Naive thymus-derived CD8-positive, alpha-beta T cell (primary cell): Measurements from ENCODE around the gene KMT5C. TPM values are rescaled to one million over a fixed set of nuclear protein-coding genes. Genes with fewer than 3 reads are reported as not detected.

Experiments used
- ATAC-seq, 2 donors: fragments of 150-1000 bp; cut with Tn5 transposase in 1 of 2; sonication (Bioruptor Pico), chemical (Tn5 transposase) in 1 of 2; 1 replicate in 1 of 2; 2 replicates in 1 of 2; pipeline ENCODE4 v1.10.0; 2021; ENCODE audit warnings: mild to moderate bottlenecking in 2 of 2, moderate library complexity in 2 of 2
- POLR2A ChIA-PET: fragments of 350-600 bp; sonication (Branson Sonifier 250); formaldehyde crosslinking; loops from one replicate; lab custom pipeline; 2021; ENCODE audit warnings: antibody characterized with exemption; lab: Charles Lee
- DNase-seq, 10 donors: peaks; one replicate each; pipeline versions ENCODE4 v3.0.0 to v3.0.0-alpha.2; 2020 to 2022
- H3K27ac Mint-ChIP-seq, 10 donors: one replicate each; pipeline ENCODE4 v1.8.0; 2020 to 2022; ENCODE audit warnings: mild to moderate bottlenecking in 10 of 10, mixed read lengths in 10 of 10, moderate library complexity in 4 of 10, inconsistent platforms in 1 of 10
- H3K27me3 Mint-ChIP-seq, 5 donors: one replicate each; pipeline ENCODE4 v1.8.0; 2021 to 2022; ENCODE audit warnings: mixed read lengths in 5 of 5
- H3K36me3 Mint-ChIP-seq, 3 donors: one replicate each; pipeline ENCODE4 v1.8.0; 2020 to 2022; ENCODE audit warnings: mixed read lengths in 3 of 3, mild to moderate bottlenecking in 2 of 3, inconsistent platforms in 1 of 3
- H3K4me1 Mint-ChIP-seq, 4 donors: one replicate each; pipeline ENCODE4 v1.8.0; 2021 to 2022; ENCODE audit warnings: mixed read lengths in 4 of 4
- H3K4me3 Mint-ChIP-seq, 10 donors: one replicate each; pipeline ENCODE4 v1.8.0; 2020 to 2022; ENCODE audit warnings: mild to moderate bottlenecking in 10 of 10, mixed read lengths in 10 of 10, moderate library complexity in 6 of 10, inconsistent platforms in 1 of 10
- H3K9me3 Mint-ChIP-seq, 9 donors: one replicate each; pipeline ENCODE4 v1.8.0; 2020 to 2022; ENCODE audit warnings: mixed read lengths in 9 of 9, mild to moderate bottlenecking in 3 of 9, inconsistent platforms in 1 of 9, moderate library complexity in 1 of 9
- polyA plus RNA-seq, 3 donors: library from polyadenylated mRNA; unstranded; fragments of 300-500 nt; fragmentation: Illumina TruSeq; gene quantifications; one replicate each; pipeline ENCODE4 v1.2.3, GENCODE V29; 2021
- total RNA-seq, 8 experiments: library from RNA in 2 of 8; stranded (reverse) in 2 of 8; gene quantifications; one replicate each; pipeline ENCODE4 v1.2.3 and lab custom pipeline; 2021 to 2026

Gene KMT5C
- total and polyA plus RNA-seq, 5 experiments from 2014 or later = 1.7 to 21.8 (median 2.5) TPM

DNA sequence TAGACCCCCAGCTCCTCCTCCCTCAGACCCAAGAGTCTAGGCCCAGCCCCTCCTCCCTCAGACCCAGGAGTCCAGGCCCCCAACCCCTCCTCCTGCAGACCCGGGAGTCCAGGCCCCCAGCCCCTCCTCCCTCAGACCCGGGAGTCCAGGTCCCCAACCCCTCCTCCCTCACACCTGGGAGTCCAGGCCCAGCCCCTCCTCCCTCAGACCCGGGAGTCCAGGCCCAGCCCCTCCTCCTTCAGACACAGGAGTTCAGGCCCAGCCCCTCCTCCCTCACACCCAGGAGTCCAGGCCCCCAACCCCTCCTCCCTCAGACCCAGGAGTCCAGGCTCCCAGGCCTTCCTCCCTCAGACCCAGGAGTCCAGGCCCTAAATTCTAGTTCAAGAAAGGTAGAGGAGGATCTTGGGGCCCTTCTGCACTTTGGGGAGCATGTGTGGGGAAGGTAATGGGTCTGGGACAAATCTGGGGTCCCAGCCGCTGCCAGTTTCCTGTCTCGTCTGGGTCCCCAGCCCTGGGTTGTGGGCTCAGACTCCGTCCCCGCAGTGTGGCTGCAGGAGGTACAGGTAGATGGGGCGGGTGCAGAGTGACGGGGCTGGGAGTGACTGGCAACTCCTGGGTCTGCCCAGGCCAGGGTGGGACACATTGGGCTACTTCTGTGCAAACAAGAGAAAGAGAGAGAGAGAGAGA is 33.8 kb downstream of the KMT5C start:
- Mint-ChIP-seq H3K9me3 (peaks cover 0 to 2% (median 0%) of the 10 kb centered on the region in 9 donors), H3K4me3 (peak overlapping the region in 1 of 10 donors; percentile 62), H3K27ac (peak overlapping the region in 1 of 10 donors; percentile 69), H3K27me3 (peaks cover 19 to 58% (median 30%) of the 10 kb centered on the region in 5 donors), H3K4me1 (peaks cover 8 to 19% (median 14%) of the 10 kb centered on the region in 4 donors), H3K36me3 (peaks cover 0 to 6% (median 3%) of the 10 kb centered on the region in 3 donors)
- DNase-seq (no peak), ATAC-seq (no peak)
- POLR2A ChIA-PET = interaction anchor here (0.8 to 0.9 kb wide), 2 partner anchors 10 to 11 kb away, joined by 3 read pairs; partner anchors contain the start of gene TMEM238

DNA sequence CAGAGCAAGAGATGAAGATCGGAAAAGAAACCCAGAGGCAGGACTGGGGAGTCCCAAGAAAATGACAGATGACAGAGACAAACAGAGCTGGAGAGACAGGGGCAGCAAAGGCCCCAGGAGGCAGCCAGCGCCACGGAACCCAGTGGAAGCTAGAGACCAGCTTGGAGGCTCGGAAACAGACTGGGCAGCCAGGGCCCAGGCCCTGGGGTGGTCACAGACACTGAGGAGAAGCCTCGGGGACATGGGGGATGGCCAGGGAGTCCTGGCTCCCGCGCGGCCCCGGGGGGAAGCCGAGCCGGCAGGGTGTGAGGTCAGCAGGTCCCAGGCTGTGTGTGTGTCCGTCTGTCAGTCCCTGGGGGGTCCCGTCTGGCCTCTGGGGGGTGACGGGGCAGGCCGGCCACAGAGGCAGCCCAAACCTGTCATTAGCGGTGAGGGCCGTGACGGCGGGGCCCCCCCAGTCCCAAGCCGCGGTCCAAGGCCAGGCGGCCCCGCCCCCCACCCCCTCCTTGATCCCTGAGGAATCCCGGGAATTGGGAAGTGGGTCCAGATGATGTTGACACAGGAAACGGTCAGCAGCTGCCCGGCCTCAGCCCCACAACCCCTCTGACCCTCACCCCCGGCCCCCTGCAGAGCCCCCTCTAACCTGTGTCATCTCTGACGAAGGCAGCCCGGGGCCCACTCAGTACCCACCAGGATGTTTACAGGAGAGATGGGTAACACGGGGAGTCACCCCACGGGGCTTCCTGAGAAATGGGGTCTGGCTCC is 34.5 kb downstream of the KMT5C start:
- peaks cover 19 to 52% (median 30%) of the 10 kb centered on the region in 5 donors for H3K27me3 Mint-ChIP-seq
- H3K4me1 Mint-ChIP-seq = peaks cover 8 to 19% (median 14%) of the 10 kb centered on the region in 4 donors
- no peak for ATAC-seq
- H3K4me3 Mint-ChIP-seq = peak overlapping the region in 1 of 10 donors; percentile 62
- POLR2A ChIA-PET = interaction anchor here (0.9 kb wide), 1 partner anchor 10 kb away, joined by 3 read pairs; the partner anchor contains the start of gene TMEM238
- peaks cover 0 to 6% (median 3%) of the 10 kb centered on the region in 3 donors for H3K36me3 Mint-ChIP-seq
- DNase-seq = no peak
- peak overlapping the region in 1 of 10 donors; percentile 69 for H3K27ac Mint-ChIP-seq
- H3K9me3 Mint-ChIP-seq = peaks cover 0 to 2% (median 0%) of the 10 kb centered on the region in 9 donors

DNA sequence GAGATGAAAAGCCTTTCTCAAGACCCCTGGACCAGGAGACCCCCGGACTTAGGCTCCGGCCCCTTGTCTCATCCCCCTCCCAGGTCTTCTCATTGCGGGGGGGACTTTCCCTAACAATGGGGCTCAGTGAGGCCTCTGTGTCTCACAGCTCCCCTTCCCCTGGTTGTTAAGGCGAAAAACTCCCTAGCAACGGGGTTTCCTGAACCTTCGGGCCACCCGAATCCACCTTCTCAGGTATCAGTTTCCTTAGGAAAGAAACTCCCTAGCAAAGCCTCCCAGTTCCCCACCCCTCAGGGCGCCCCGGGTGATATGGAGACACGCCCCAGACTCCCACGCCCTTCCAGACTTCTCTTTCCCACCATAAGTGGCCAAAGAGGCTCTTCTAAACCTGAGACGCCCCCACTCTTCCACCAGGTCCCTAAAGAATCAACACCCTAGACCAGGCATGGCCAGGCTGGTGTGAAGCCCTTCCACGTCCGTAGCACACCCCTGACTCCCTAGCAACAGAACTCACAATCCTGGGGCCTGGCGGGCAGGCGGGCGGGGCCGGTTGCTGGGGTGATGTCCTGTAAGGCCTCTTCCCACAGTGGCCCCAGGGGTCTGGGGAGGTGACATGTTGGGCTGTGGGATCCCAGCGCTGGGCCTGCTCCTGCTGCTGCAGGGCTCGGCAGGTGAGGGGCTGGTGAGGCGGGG is 36.7 kb downstream of the KMT5C start, which contains the start of gene TMEM190:
Gene TMEM190, plus strand, starts transcription at position 586 of the 693 bp plus-strand sequence. Its CDS starts 28 bp downstream, at position 614.
- peaks cover 9 to 37% (median 15%) of the 10 kb centered on the region in 5 donors for H3K27me3 Mint-ChIP-seq
- ATAC-seq = no peak
- H3K27ac Mint-ChIP-seq = peak within 1 kb of the TSS in 2 of 10 donors; percentile 29 to 70
- peaks cover under 1 to 14% (median 7%) of the 10 kb centered on the region in 4 donors for H3K4me1 Mint-ChIP-seq
- POLR2A ChIA-PET = interaction anchor here (1.4 kb wide), 1 partner anchor 8 kb away, joined by 7 read pairs; the partner anchor contains the start of gene TMEM238
- peak in 1 of 10 donors; percentile 55 for DNase-seq
- peaks cover 0 to 2% (median 0%) of the 10 kb centered on the region in 3 donors for H3K36me3 Mint-ChIP-seq
- no peak within 1 kb of the TSS for H3K4me3 Mint-ChIP-seq
- no peaks in the 10 kb centered on the region for H3K9me3 Mint-ChIP-seq

DNA sequence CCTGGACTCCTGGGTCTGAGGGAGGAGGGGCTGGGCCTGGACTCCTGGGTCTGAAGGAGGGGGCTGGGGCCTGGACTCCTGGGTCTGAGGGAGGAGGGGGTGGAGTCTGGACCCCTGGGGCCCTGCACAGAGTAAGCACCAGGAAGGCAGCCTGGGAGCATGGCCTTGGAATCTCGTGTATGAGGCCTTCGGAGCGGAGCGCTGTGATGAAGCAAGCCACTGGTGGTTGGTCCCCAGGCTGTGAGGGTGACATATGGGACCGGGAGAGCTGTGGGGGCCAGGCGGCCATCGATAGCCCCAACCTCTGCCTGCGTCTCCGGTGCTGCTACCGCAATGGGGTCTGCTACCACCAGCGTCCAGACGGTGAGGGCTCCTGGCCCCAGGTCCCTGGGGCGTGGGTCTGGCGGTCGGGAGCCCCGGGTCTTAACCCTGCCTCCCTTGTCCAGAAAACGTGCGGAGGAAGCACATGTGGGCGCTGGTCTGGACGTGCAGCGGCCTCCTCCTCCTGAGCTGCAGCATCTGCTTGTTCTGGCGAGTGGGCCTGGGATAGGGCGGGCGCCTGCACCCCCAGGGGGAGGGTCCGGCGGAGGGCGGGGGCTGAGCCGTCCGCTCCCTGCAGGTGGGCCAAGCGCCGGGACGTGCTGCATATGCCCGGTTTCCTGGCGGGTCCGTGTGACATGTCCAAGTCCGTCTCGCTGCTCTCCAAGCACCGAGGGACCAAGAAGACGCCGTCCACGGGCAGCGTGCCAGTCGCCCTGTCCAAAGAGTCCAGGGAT is 37.9 kb downstream of the KMT5C start:
- Mint-ChIP-seq H3K36me3 (peaks cover 0 to 2% (median 0%) of the 10 kb centered on the region in 3 donors), H3K9me3 (no peaks in the 10 kb centered on the region), H3K4me3 (no peak overlapping the region), H3K4me1 (peaks cover 10 to 19% (median 14%) of the 10 kb centered on the region in 4 donors), H3K27me3 (peaks cover 4 to 26% (median 6%) of the 10 kb centered on the region in 5 donors), H3K27ac (no peak overlapping the region)
- no peak for ATAC-seq
- DNase-seq = no peak
- POLR2A ChIA-PET = no interaction called here

DNA sequence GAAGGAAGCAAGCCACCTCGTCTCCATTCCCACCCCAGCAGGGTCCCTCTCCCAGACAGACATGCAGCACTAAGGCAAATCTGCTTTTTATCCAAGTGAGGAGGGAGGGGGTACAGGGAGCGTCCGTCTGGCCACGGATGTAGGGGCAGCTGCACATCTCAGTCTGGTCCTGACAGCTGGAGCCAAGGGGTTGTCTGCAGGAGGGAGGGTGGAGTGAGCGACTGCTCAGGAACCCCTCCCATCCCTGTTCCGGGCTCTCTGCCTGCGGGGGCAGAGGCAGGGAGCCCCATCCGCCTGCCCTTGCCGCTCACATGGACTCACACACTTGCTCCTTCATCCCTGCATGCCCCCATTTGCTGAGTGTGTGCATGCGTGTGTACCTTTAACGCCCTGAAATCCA is 39.5 kb downstream of the KMT5C start:
- Mint-ChIP-seq H3K36me3 (peaks cover 0 to 2% (median 0%) of the 10 kb centered on the region in 3 donors), H3K27ac (peak overlapping the region in 1 of 10 donors; percentile 72), H3K4me1 (peaks cover 14 to 20% (median 15%) of the 10 kb centered on the region in 4 donors), H3K9me3 (no peaks in the 10 kb centered on the region), H3K4me3 (no peak overlapping the region), H3K27me3 (peaks cover 0 to 16% (median 0%) of the 10 kb centered on the region in 5 donors)
- ATAC-seq = no peak
- POLR2A ChIA-PET = interaction anchor here (0.5 to 1.0 kb wide), 2 partner anchors 40 to 103 kb away, joined by 3 read pairs; no protein-coding TSS in a partner anchor
- DNase-seq = peak in 1 of 10 donors; percentile 23

DNA sequence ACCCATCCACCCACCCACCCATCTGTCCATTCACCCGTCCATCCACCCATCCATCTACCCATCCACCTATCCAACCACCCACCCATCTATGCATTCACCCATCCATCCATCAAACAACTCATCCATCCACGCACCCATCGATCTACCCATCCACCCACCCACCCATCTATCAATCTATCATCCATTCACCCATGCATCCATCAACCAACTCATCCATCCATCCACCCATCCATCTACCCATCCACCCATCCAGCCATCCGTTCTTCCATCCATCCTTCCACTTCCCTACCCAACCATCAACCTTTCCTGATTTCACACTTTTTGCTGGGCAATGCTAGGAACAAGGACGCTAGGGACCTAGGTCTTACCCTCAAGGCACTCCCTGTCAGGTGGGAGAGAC is 42.3 kb downstream of the KMT5C start:
- H3K36me3 Mint-ChIP-seq = peaks cover 6 to 15% (median 9%) of the 10 kb centered on the region in 3 donors
- POLR2A ChIA-PET = no interaction called here
- DNase-seq (no peak), ATAC-seq (no peak)
- peak overlapping the region in 2 of 10 donors; percentile 11 to 79 for H3K27ac Mint-ChIP-seq
- H3K4me3 Mint-ChIP-seq = peak overlapping the region in 8 of 10 donors; percentile 12 to 99 (median 82)
- H3K27me3 Mint-ChIP-seq = no peaks in the 10 kb centered on the region
- peaks cover 0 to 2% (median 0%) of the 10 kb centered on the region in 9 donors for H3K9me3 Mint-ChIP-seq
- H3K4me1 Mint-ChIP-seq = peaks cover 21 to 42% (median 38%) of the 10 kb centered on the region in 4 donors

- no peak for ATAC-seq
- H3K4me3 Mint-ChIP-seq = peak overlapping the region; percentile 78 to 99 (median 84)
- H3K27ac Mint-ChIP-seq = peak overlapping the region in 7 of 10 donors; percentile 11 to 91 (median 75)
- H3K27me3 Mint-ChIP-seq = no peaks in the 10 kb centered on the region
- peaks cover 23 to 47% (median 43%) of the 10 kb centered on the region in 4 donors for H3K4me1 Mint-ChIP-seq
- POLR2A ChIA-PET = interaction anchor here (1.3 to 12.9 kb wide), 7 partner anchors 11 to 239 kb away, joined by 3 to 181 read pairs (median 21); partner anchors contain the start of genes KMT5C and UBE2S
- H3K9me3 Mint-ChIP-seq = peaks cover 0 to 2% (median 0%) of the 10 kb centered on the region in 9 donors
- peak in 1 of 10 donors; percentile 13 for DNase-seq
- peaks cover 9 to 20% (median 10%) of the 10 kb centered on the region in 3 donors for H3K36me3 Mint-ChIP-seq
These were observed 42.9 kb downstream of the KMT5C start for GRCh38 chr19:55382522-55383054.

GRCh38 chr19:55383279-55384130 is 43.8 kb downstream of the KMT5C start:
- H3K27ac Mint-ChIP-seq = peak overlapping the region; percentile 48 to 92 (median 85)
- peaks cover 23 to 57% (median 51%) of the 10 kb centered on the region in 4 donors for H3K4me1 Mint-ChIP-seq
- peaks cover 9 to 29% (median 15%) of the 10 kb centered on the region in 3 donors for H3K36me3 Mint-ChIP-seq
- DNase-seq (peak in 7 of 10 donors; percentile 37 to 69 (median 44)), ATAC-seq (peak in 1 of 2 donors; percentile 7)
- H3K9me3 Mint-ChIP-seq = peaks cover 0 to 2% (median 0%) of the 10 kb centered on the region in 9 donors
- POLR2A ChIA-PET = interaction anchor here (0.6 to 12.9 kb wide), 18 partner anchors 8 to 271 kb away, joined by 3 to 181 read pairs (median 7); partner anchors contain the start of genes CCDC106, GARIN5B, HSPBP1 and KMT5C
- H3K27me3 Mint-ChIP-seq = no peaks in the 10 kb centered on the region
- H3K4me3 Mint-ChIP-seq = peak overlapping the region; percentile 78 to 99 (median 84)

DNA sequence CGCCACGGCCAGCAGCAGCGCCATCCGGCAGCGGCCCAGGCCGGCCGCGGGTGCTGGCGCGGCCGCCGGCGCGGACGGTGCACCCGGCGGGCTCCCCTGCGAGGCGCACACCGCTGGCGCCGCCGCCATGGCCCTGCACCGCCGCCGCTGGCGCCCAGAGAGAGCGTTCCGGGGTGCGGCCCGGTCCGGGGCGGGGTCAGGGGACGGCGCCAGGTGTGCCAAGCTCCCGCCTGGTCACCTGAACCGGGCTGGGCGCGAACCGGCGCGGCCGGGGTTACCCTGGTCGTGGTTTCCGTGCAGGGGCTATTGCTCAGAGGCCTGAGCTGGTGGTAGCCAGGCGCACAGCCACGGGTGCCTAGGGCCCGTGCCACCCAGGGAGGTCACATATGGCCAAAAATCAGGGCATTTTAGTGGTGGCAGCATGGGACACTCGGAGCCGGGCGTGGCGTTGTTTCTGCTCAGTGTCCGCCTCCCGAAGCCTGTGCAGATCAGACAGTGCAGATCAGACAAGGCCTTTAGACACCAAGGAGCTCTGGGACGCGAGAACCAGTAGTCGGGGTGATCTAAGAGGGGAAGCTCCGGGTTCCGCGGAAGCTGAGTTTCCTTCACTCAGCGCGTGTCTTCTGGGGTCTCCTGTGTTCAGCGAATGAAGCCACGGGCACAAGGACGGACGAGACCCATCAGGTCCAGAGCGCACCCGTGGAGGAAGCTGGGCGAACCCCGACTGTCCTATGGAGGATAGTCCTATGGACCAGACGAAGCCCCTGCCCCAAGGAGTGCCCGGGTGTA is 44.6 kb downstream of the KMT5C start, which contains the start of gene TMEM238:
Gene TMEM238, minus strand, starts transcription at position 162 of the 789 bp plus-strand sequence. Its CDS starts 33 bp downstream, at position 129.
- H3K4me3 Mint-ChIP-seq = peak within 1 kb of the TSS; percentile 99 to 100 (median 100)
- peaks cover 9 to 37% (median 17%) of the 10 kb centered on the region in 3 donors for H3K36me3 Mint-ChIP-seq
- peak within 1 kb of the TSS; percentile 98 to 100 (median 99) for H3K27ac Mint-ChIP-seq
- peaks cover 0 to 2% (median 0%) of the 10 kb centered on the region in 9 donors for H3K9me3 Mint-ChIP-seq
- H3K4me1 Mint-ChIP-seq = peaks cover 27 to 65% (median 59%) of the 10 kb centered on the region in 4 donors
- DNase-seq (peak in 7 of 10 donors; percentile 37 to 68 (median 46)), ATAC-seq (peak in 1 of 2 donors; percentile 14)
- H3K27me3 Mint-ChIP-seq = no peaks in the 10 kb centered on the region
- POLR2A ChIA-PET = interaction anchor here (0.5 to 12.9 kb wide), 23 partner anchors 9 to 270 kb away, joined by 3 to 181 read pairs (median 5); partner anchors contain the start of genes CCDC106, GARIN5B, HSPBP1 and ISOC2
